GM12878 (cell line): ENCODE results near the gene ELK3. TPM values are rescaled to one million over a fixed set of nuclear protein-coding genes. Genes with fewer than 3 reads are reported as not detected.

ENCODE experiments used
- ATAC-seq: fragments of 200-7000 bp; cut with Tn5 transposase; 3 replicates; pipeline ENCODE4 v1.9.1; 2020; ENCODE audit warnings: mild to moderate bottlenecking, moderate library complexity
- BruUV-seq: library from RNA; stranded (reverse); fragments of 400-500 nt; replicated peaks from 2 replicates; lab custom pipeline; 2021; lab: Mats Ljungman, UMichigan
- CTCF ChIA-PET: fragments of 300-600 bp; sonication (Branson Sonifier 250); formaldehyde crosslinking; extraction: SDS; loops from one replicate; lab custom pipeline; 2021; ENCODE audit warnings: inconsistent platforms; lab: Yijun Ruan, JAX
- POLR2A ChIA-PET: fragments of 350-600 bp; formaldehyde crosslinking; extraction: SDS; loops from one replicate; lab custom pipeline; 2021; ENCODE audit warnings: inconsistent platforms; lab: Charles Lee
- RAD21 ChIA-PET: fragments of 300-600 bp; sonication (Branson Sonifier 250); formaldehyde crosslinking; loops from one replicate; lab custom pipeline; 2023; ENCODE audit warnings: antibody characterized with exemption; ENCODE audit not compliant: unreplicated experiment; lab: Charles Lee
- SMC1A ChIA-PET: fragments of 300-600 bp; sonication (Branson Sonifier 250); formaldehyde crosslinking; loops from one replicate; lab custom pipeline; 2023; ENCODE audit not compliant: unreplicated experiment, uncharacterized antibody; lab: Charles Lee
- DNase-seq: peaks from one replicate; pipeline ENCODE4 v3.0.0-alpha.2; 2011; ENCODE audit warnings: low read depth, low spot score
- FAIRE-seq: peaks from 3 replicates; lab custom pipeline; 2011; peaks lifted over from hg19 to GRCh38; lab: Jason Lieb, UNC
- H2AFZ ChIP-seq: 2 replicates; pipeline ENCODE4 v1.6.0; 2011; ENCODE audit warnings: low read depth, low read length, control low read depth; ENCODE audit not compliant: control insufficient read depth
- H3K27ac ChIP-seq: 2 replicates; pipeline ENCODE4 v1.5.1; 2011; ENCODE audit warnings: control low read depth; ENCODE audit not compliant: control insufficient read depth, insufficient read depth
- H3K27me3 ChIP-seq, 2 experiments: replicated peaks in 1 of 2; 2 replicates each; pipeline versions ENCODE4 v1.6.0 to v1.6.1; 2011; ENCODE audit warnings: low read length in 1 of 2; ENCODE audit not compliant: control insufficient read depth in 2 of 2, insufficient read depth in 2 of 2
- H3K36me3 ChIP-seq, 2 experiments: 2 replicates each; pipeline ENCODE4 v1.5.1; 2011; ENCODE audit warnings: low read length in 1 of 2; ENCODE audit not compliant: control insufficient read depth in 2 of 2, insufficient read depth in 2 of 2
- H3K4me1 ChIP-seq: 2 replicates; pipeline ENCODE4 v1.6.1; 2011; ENCODE audit warnings: mild to moderate bottlenecking, low read length, moderate library complexity, mixed read lengths; ENCODE audit not compliant: control insufficient read depth, insufficient read depth
- H3K4me2 ChIP-seq: 2 replicates; pipeline ENCODE4 v1.6.0; 2011; ENCODE audit warnings: control low read depth; ENCODE audit not compliant: control insufficient read depth, insufficient read depth
- H3K4me3 ChIP-seq: fragments of 200-600 bp; sonication (generic); 2 replicates; pipeline ENCODE4 v1.5.1; 2016
- H3K79me2 ChIP-seq: 2 replicates; pipeline ENCODE4 v1.6.0; 2011; ENCODE audit warnings: low read length; ENCODE audit not compliant: control insufficient read depth, insufficient read depth
- H3K9ac ChIP-seq: 2 replicates; pipeline ENCODE4 v1.8.0; 2011; ENCODE audit warnings: low read length, control low read depth, mixed read lengths; ENCODE audit not compliant: control insufficient read depth, insufficient read depth
- H3K9me3 ChIP-seq: replicated peaks from 3 replicates; pipeline ENCODE4 v1.5.1; 2011; ENCODE audit warnings: mild to moderate bottlenecking, low read length; ENCODE audit not compliant: control insufficient read depth, insufficient read depth
- H4K20me1 ChIP-seq: 2 replicates; pipeline ENCODE4 v1.6.0; 2011; ENCODE audit not compliant: control insufficient read depth, insufficient read depth
- ATF3 ChIP-seq: IDR thresholded peaks from 2 replicates; pipeline ENCODE4 v1.6.1; 2011; ENCODE audit warnings: low read depth, mild to moderate bottlenecking, low read length, moderate library complexity, borderline replicate concordance; ENCODE audit errors: extremely low read depth
- E2F4 ChIP-seq: IDR thresholded peaks from 2 replicates; pipeline ENCODE4 v1.6.1; 2012; ENCODE audit warnings: low read depth, low read length, improper control_type of control experiment
- EP300 ChIP-seq, 2 experiments: fragments of 150-350 bp in 1 of 2; IDR thresholded peaks; 2 replicates each; pipeline ENCODE4 v1.6.1; 2011 to 2012; ENCODE audit warnings: low read depth in 2 of 2, low read length in 2 of 2, borderline replicate concordance in 1 of 2, improper control_type of control experiment in 1 of 2, inconsistent platforms in 1 of 2; ENCODE audit not compliant: control insufficient read depth in 1 of 2
- IKZF2 ChIP-seq, 2 experiments: fragments of 450-650 bp; IDR thresholded peaks; 2 replicates each; pipeline ENCODE4 v1.6.1; 2017; ENCODE audit warnings: mild to moderate bottlenecking in 2 of 2, moderate library complexity in 2 of 2
- KDM1A ChIP-seq: fragments of 200-600 bp; sonication (generic); IDR thresholded peaks from 2 replicates; pipeline ENCODE4 v1.6.1; 2016; ENCODE audit warnings: borderline replicate concordance
- MTA3 ChIP-seq: IDR thresholded peaks from 2 replicates; pipeline ENCODE4 v1.6.1; 2012; ENCODE audit warnings: low read length, inconsistent platforms, borderline replicate concordance
- MYC ChIP-seq: IDR thresholded peaks from 2 replicates; pipeline ENCODE4 v1.6.1; 2011; ENCODE audit warnings: mild to moderate bottlenecking, low read length, moderate library complexity, inconsistent platforms; ENCODE audit not compliant: insufficient read depth, insufficient replicate concordance, insufficient read length, severe bottlenecking
- SMAD5 ChIP-seq: IDR thresholded peaks from 2 replicates; pipeline ENCODE4 v1.6.1; 2016; ENCODE audit warnings: antibody characterized with exemption, low read depth
- STAT3 ChIP-seq: IDR thresholded peaks from 2 replicates; pipeline ENCODE4 v1.6.1; 2011; ENCODE audit warnings: low read depth, low read length, improper control_type of control experiment
- TBL1XR1 ChIP-seq: IDR thresholded peaks from 2 replicates; pipeline ENCODE4 v1.6.1; 2012; ENCODE audit warnings: low read depth, low read length, improper control_type of control experiment
- ZBED1 ChIP-seq: IDR thresholded peaks from 2 replicates; pipeline ENCODE4 v1.6.1; 2016; ENCODE audit warnings: borderline replicate concordance
- ZNF592 ChIP-seq: fragments of 450-650 bp; IDR thresholded peaks from 2 replicates; pipeline ENCODE4 v1.6.1; 2017; ENCODE audit warnings: mild to moderate bottlenecking, moderate library complexity
- WGBS: methylation state at CpG from one replicate; pipeline ENCODE4 v1.1.6; 2016; ENCODE audit warnings: low lambda C conversion rate; ENCODE audit not compliant: insufficient replicate concordance, insufficient coverage; ENCODE audit errors: missing lambda C conversion rate; 5-methylcytosine and 5-hydroxymethylcytosine counted together
- in situ Hi-C: fragments of 300-500 bp; cut with MboI; formaldehyde crosslinking; loops from 9 replicates; pipeline ENCODE4 v1.14.3; 2018; ENCODE audit warnings: mixed read lengths
- intact Hi-C: fragments of 100-400 bp; cut with micrococcal nuclease; formaldehyde crosslinking; loops from one replicate; pipeline ENCODE4 v1.14.2; 2022; ENCODE audit not compliant: unreplicated experiment
- polyA plus RNA-seq, 11 experiments: library from polyadenylated mRNA; depleted of rRNA in 4 of 11; unstranded in 6 of 11; stranded (reverse) in 5 of 11; fragments of >200 nt; fragmentation: Nextera tagmentation in 4 of 11; fragmentation: Illumina TruSeq in 1 of 11; extraction: Ambion mirVana in 4 of 11; extraction: Trizol in 1 of 11; gene quantifications; 1 replicate in 1 of 11; 2 replicates in 10 of 11; pipeline versions ENCODE4 v1.2.1 to v1.2.3, GENCODE V29; 2011 to 2016; ENCODE audit warnings: inconsistent platforms in 2 of 11, missing spikeins in 2 of 11, low read depth in 1 of 11
- total RNA-seq, 4 experiments: library from RNA; depleted of rRNA in 3 of 4; stranded (reverse); fragments of >200 nt in 3 of 4; fragmentation: Illumina TruSeq in 1 of 4; extraction: Trizol in 1 of 4; gene quantifications; 2 replicates each; pipeline versions ENCODE4 v1.2.1 to v1.2.3, GENCODE V29; 2013 to 2021

Gene ELK3
- total and polyA plus RNA-seq, 10 of the 15 experiments (the other 5 are each of a cell fraction or from before 2014, with no cell fraction given): 0.37 to 4.8 (median 0.88) TPM

GRCh38 chr12:96204381-96204780 is 10.2 kb downstream of the ELK3 start:
- BruUV-seq: no TSS peak
- intact Hi-C loops (no loop called here), in situ Hi-C loops (no loop called here)
- H3K79me2 ChIP-seq: no peaks in the 10 kb centered on the region
- H2AFZ ChIP-seq: no peak overlapping the region
- POLR2A ChIA-PET: no interaction called here
- no peak overlapping the region for H3K27ac ChIP-seq
- WGBS: 40% methylated on average over 5 of the region's 5 CpGs
- TF ChIP-seq SMAD5 (no peak), IKZF2 (IDR thresholded peaks at IDR 0.05) (no peak), STAT3 (no peak), EP300 (IDR thresholded peaks at IDR 0.05; ENCODE audit: borderline replicate concordance in 1 of 2, control insufficient read depth in 1 of 2, low read depth in 2 of 2, low read length in 2 of 2) (no peak), TBL1XR1 (no peak), ZBED1 (no peak)
- ATAC-seq (no peak), FAIRE-seq (no peak), DNase-seq (no peak)
- no peak overlapping the region for H3K4me2 ChIP-seq
- H3K27me3 ChIP-seq: no peaks in the 10 kb centered on the region
- no peaks in the 10 kb centered on the region for H3K36me3 ChIP-seq
- CTCF ChIA-PET: interaction anchor here (1.3 kb wide), 1 partner anchor 11 kb away, joined by 4 read pairs; no protein-coding TSS in a partner anchor
- RAD21 ChIA-PET: interaction anchor here (1.1 kb wide), 1 partner anchor 7 kb away, joined by 3 read pairs; no protein-coding TSS in a partner anchor
- H3K9ac ChIP-seq: no peak overlapping the region
- SMC1A ChIA-PET: no interaction called here
- H4K20me1 ChIP-seq: no peaks in the 10 kb centered on the region
- peaks cover 5% of the 10 kb centered on the region; the same call in 1 of the 2 replicates for H3K4me1 ChIP-seq
- H3K4me3 ChIP-seq: no peak overlapping the region
- H3K9me3 ChIP-seq: peaks cover 3% of the 10 kb centered on the region

- no TSS peak for BruUV-seq
- ChIA-PET SMC1A (interaction anchor here (1.5 kb wide), 1 partner anchor 9 kb away, joined by 6 read pairs; no protein-coding TSS in a partner anchor), POLR2A (no interaction called here), RAD21 (interaction anchor here (1.6 kb wide), 1 partner anchor 10 kb away, joined by 5 read pairs; no protein-coding TSS in a partner anchor), CTCF (interaction anchor here (1.3 kb wide), 1 partner anchor 8 kb away, joined by 4 read pairs; no protein-coding TSS in a partner anchor)
- H3K9me3 ChIP-seq: peaks cover 3% of the 10 kb centered on the region
- FAIRE-seq (no peak), ATAC-seq (no peak), DNase-seq (no peak)
- H3K27ac ChIP-seq: no peak overlapping the region
- in situ Hi-C loops: no loop called here
- H3K79me2 ChIP-seq: no peaks in the 10 kb centered on the region
- no peaks in the 10 kb centered on the region for H3K36me3 ChIP-seq
- H3K4me2 ChIP-seq: no peak overlapping the region
- no peaks in the 10 kb centered on the region for H3K27me3 ChIP-seq
- H2AFZ ChIP-seq: no peak overlapping the region
- no peak overlapping the region for H3K4me3 ChIP-seq
- WGBS: 2% methylated on average over 3 of the region's 3 CpGs
- intact Hi-C loops: no loop called here
- no peaks in the 10 kb centered on the region for H4K20me1 ChIP-seq
- no peak overlapping the region for H3K9ac ChIP-seq
- H3K4me1 ChIP-seq: peaks cover 11% of the 10 kb centered on the region
- TF ChIP-seq ZNF592 (no peak), MYC (no peak), MTA3 (no peak), KDM1A (no peak), E2F4 (no peak), ATF3 (no peak)
These were observed 11.7 kb downstream of the ELK3 start for GRCh38 chr12:96205908-96206307.
